ENCODE results near the gene TTI1.

The TTI1 gene

GRCh38 chr20:38033330-38034107 lies at the start of gene TTI1, which contains the start of gene RPRD1B:
Gene TTI1 (minus strand): TSS chr20:38033456. CDS start chr20:38013816, 19,640 bp downstream.
Gene RPRD1B (plus strand): TSS chr20:38033746. CDS start chr20:38033948, 202 bp downstream.
- DNase-seq (ENCODE audit: low spot score): peak; percentile 81

GRCh38 chr20:38082894-38083293 lies 49.6 kb upstream of the TTI1 start:
- DNase-seq (ENCODE audit: low spot score): no peak

GRCh38 chr20:38081575-38081974 lies 48.3 kb upstream of the TTI1 start:
- DNase-seq (ENCODE audit: low spot score): no peak

GRCh38 chr20:38079353-38079752 lies 46.1 kb upstream of the TTI1 start:
- DNase-seq (ENCODE audit: low spot score): no peak

GRCh38 chr20:38078084-38078483 lies 44.8 kb upstream of the TTI1 start:
- DNase-seq (ENCODE audit: low spot score): no peak

GRCh38 chr20:38076548-38076947 lies 43.3 kb upstream of the TTI1 start:
- no peak for DNase-seq (ENCODE audit: low spot score)

GRCh38 chr20:38075161-38075998 lies 42.1 kb upstream of the TTI1 start:
- DNase-seq (ENCODE audit: low spot score): no peak

- peak; percentile 46 for DNase-seq (ENCODE audit: low spot score)
These were observed 40.2 kb upstream of the TTI1 start for GRCh38 chr20:38073307-38074071.

- DNase-seq (ENCODE audit: low spot score): no peak
These were observed 39.6 kb upstream of the TTI1 start for GRCh38 chr20:38072898-38073297.

GRCh38 chr20:38067717-38068365 lies 34.6 kb upstream of the TTI1 start:
- DNase-seq (ENCODE audit: low spot score): no peak

- no peak for DNase-seq (ENCODE audit: low spot score)
These were observed 33.9 kb upstream of the TTI1 start for GRCh38 chr20:38066969-38067716.

GRCh38 chr20:38065764-38066375 lies 32.6 kb upstream of the TTI1 start:
- no peak for DNase-seq (ENCODE audit: low spot score)

- no peak for DNase-seq (ENCODE audit: low spot score)
These were observed 30.8 kb upstream of the TTI1 start for GRCh38 chr20:38063911-38064530.

GRCh38 chr20:38062890-38063289 lies 29.6 kb upstream of the TTI1 start:
- no peak for DNase-seq (ENCODE audit: low spot score)

- no peak for DNase-seq (ENCODE audit: low spot score)
These were observed 27.9 kb upstream of the TTI1 start for GRCh38 chr20:38061109-38061508.

- DNase-seq (ENCODE audit: low spot score): no peak
These were observed 27.3 kb upstream of the TTI1 start for GRCh38 chr20:38060536-38060935.

GRCh38 chr20:38059832-38060231 lies 26.6 kb upstream of the TTI1 start:
- no peak for DNase-seq (ENCODE audit: low spot score)

GRCh38 chr20:38057351-38057972 lies 24.2 kb upstream of the TTI1 start:
- DNase-seq (ENCODE audit: low spot score): peak; percentile 82

- DNase-seq (ENCODE audit: low spot score): no peak
These were observed 22.6 kb upstream of the TTI1 start for GRCh38 chr20:38055848-38056247.

- no peak for DNase-seq (ENCODE audit: low spot score)
These were observed 22.0 kb upstream of the TTI1 start for GRCh38 chr20:38055294-38055693.

All from kidney capillary endothelial cell (primary cell).